Activated CD8-positive, alpha-beta memory T cell treated with anti-CD3 and anti-CD28 coated beads for 1 hour (primary cell): ENCODE results near the gene TCEA2.

Experiments
- DNase-seq, 2 donors: peaks; one replicate each; pipeline ENCODE4 v3.0.0-alpha.2; 2020; ENCODE audit warnings: low read depth in 1 of 2; ENCODE audit errors: extremely low read depth in 1 of 2

TCEA2 gene

DNA sequence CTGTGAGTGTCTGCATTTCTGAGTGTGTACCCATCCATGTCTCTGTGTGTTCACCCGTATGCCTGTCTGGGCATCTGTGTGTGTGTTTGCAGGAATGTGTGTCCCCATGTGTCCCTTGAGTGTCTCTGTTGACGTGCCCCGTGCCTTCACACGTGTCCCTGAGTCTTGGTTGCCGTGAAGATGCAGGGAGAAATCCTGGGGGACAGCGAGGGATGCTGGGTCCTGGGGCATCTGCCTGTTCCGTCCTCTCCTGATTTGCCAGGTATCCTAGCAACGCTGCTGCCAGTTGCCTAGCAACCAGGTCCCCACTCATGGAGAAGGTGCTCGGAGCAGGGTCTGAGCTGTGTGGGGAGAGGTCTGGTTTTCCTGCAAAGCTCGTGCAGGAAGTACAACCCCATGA is 27.2 kb downstream of the TCEA2 start:
- no peak for DNase-seq

DNA sequence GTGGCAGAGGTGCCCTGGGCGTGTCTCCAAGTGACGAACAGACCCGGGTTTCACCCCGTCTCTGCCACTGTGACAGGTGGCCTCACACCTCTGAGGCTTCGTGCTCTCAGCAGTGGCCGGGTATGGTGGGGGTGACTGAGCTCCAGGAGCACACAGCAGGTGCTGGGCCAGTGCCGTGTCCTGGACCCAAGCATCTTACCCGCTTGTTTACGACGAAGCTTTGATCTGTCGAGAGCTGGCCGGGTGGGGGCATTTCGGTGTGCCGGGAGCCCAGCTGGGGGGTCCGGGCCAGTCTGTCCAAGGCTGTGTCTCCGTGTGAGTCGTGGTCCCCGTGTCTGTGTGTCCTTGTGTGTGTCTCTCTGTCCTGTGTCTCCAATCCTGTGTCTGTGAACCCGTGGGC is 28.3 kb downstream of the TCEA2 start:
- DNase-seq: no peak

GRCh38 chr20:64091770-64092169 is 28.8 kb downstream of the TCEA2 start:
- no peak for DNase-seq

DNA sequence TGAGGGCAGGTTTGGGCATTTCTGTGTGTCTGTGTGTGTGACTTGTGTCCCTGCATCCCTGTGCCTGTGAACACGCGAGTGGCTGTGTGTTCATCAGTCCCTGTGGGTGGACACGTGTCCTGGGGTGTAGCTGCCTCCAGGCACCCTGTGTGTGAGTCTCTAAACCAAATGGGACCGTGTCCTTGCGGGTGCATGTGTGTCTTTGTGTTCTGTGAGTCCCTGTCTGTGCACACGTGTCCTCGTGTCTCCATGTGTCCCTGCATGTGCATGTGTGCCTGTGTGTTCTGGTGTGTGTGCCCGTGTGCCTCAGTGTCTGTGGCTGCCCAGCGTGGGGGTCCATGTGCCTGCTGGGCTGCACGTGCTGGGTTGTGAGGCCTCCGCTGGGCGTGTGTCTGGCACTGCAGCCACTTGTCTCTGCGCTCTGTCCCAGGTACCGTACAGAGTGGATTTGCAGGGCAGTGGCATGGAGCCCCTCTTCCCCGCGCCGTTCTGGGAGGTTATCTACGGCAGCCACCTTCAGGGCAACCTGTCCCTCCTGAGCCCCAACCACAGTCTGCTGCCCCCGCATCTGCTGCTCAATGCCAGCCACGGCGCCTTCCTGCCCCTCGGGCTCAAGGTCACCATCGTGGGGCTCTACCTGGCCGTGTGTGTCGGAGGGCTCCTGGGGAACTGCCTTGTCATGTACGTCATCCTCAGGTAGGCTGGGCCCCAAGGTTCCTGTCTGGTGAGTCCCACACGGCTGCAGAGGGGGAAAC is 29.4 kb downstream of the TCEA2 start:
- no peak for DNase-seq

GRCh38 chr20:64093013-64093503 is 30.1 kb downstream of the TCEA2 start:
- DNase-seq: no peak

- DNase-seq: no peak
Observed at GRCh38 chr20:64095455-64095854, 32.5 kb downstream of the TCEA2 start.

- no peak for DNase-seq
Observed at GRCh38 chr20:64095927-64096326, 32.9 kb downstream of the TCEA2 start.

- DNase-seq: no peak
Observed at GRCh38 chr20:64096535-64096934, 33.5 kb downstream of the TCEA2 start.

DNA sequence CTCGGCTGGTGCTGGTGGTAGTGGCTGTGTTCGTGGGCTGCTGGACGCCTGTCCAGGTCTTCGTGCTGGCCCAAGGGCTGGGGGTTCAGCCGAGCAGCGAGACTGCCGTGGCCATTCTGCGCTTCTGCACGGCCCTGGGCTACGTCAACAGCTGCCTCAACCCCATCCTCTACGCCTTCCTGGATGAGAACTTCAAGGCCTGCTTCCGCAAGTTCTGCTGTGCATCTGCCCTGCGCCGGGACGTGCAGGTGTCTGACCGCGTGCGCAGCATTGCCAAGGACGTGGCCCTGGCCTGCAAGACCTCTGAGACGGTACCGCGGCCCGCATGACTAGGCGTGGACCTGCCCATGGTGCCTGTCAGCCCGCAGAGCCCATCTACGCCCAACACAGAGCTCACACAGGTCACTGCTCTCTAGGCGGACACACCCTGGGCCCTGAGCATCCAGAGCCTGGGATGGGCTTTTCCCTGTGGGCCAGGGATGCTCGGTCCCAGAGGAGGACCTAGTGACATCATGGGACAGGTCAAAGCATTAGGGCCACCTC is 35.5 kb downstream of the TCEA2 start:
- DNase-seq: no peak

- no peak for DNase-seq
Observed at GRCh38 chr20:64099086-64099786, 36.2 kb downstream of the TCEA2 start.

DNA sequence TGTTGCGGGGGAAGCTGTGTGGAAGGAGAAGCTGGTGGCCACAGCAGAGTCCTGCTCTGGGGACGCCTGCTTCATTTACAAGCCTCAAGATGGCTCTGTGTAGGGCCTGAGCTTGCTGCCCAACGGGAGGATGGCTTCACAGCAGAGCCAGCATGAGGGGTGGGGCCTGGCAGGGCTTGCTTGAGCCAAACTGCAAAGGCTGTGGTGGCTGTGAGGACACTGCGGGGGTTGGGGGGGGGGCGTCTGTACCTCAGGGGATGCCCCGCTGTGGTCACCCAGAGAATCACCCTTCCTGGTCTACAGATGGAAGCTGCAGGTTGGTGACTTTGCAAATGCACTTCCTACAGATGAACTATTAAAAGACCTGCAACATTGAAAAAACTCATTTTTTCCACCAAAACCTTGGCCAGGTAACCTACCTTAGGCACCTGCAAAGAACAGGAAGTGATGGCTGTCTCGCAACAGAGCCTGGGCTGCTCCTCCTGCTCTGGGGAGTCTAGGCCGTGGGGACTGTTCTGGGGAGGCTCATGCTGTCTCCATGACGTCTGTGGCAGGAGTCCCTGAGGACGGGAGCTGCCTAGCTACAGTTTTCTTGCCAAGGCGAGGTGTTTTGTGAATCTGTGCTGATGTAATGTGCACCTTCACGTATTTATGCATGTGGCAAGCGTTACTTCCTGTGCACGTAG is 37.0 kb downstream of the TCEA2 start:
- no peak for DNase-seq

DNA sequence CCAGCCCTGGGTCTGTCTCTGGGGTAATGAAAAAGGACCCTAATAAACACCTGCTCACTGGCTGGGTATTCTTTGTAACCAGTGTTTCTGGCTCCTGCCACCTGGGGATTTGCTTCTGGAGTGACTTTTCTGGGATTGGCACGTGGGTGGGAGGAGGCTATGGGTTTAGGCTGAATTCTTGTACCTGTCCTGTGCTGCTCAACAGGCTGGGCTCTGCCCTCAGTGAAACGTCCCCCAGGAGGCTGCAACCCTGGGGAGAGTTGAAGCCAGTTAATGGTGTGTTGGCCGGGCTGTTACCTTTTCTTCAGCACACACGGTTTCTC is 37.5 kb downstream of the TCEA2 start:
- no peak for DNase-seq

- no peak for DNase-seq
Observed at GRCh38 chr20:64100946-64101688, 38.1 kb downstream of the TCEA2 start.

DNA sequence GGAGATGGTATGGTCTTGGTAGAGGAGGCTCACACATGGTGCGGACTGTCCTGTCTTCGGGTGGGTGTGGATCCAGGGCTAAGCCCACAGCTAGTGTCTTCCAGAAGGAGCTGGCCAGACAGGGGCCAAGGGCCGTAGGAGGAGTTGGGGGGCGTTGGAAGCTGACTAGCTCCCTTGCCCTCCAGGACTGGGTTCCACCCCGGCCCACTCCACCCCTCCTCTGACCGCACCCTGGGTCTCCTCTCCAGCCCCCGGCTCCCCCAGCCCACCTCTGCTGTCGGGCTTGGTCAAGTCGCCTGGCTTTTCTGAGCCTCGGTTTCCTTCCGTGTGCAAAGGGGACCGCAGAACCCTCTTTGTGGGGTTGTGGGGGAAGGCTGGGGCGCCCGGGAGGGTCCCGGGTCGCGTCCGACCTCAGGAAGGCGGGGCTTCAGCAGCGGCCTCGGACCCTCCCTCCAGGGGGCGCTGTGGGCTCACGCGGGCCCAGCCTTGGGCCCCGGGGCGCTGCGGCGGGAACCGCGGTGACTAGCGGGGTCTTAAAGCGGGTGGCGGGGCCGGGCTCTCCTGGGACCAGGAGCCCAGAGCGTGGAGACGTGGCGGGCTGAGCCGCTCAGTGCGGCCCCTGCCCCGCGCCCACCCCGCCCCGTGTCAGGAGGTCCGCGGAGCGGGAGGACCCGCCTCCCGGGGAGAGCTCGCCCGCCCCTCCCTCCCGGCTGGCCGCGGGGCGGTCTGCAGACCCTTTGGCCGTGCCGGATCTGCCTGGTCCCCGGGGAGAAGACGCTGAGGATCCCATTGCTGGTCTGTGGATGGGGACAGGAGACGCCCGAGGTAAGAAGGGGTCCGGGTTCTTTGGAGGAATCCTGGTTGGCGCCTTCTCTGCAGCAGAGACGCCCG is 39.0 kb downstream of the TCEA2 start:
- DNase-seq: peak in 1 of 2 donors; percentile 59

- no peak for DNase-seq
Observed at GRCh38 chr20:64102647-64103354, 39.8 kb downstream of the TCEA2 start.

DNA sequence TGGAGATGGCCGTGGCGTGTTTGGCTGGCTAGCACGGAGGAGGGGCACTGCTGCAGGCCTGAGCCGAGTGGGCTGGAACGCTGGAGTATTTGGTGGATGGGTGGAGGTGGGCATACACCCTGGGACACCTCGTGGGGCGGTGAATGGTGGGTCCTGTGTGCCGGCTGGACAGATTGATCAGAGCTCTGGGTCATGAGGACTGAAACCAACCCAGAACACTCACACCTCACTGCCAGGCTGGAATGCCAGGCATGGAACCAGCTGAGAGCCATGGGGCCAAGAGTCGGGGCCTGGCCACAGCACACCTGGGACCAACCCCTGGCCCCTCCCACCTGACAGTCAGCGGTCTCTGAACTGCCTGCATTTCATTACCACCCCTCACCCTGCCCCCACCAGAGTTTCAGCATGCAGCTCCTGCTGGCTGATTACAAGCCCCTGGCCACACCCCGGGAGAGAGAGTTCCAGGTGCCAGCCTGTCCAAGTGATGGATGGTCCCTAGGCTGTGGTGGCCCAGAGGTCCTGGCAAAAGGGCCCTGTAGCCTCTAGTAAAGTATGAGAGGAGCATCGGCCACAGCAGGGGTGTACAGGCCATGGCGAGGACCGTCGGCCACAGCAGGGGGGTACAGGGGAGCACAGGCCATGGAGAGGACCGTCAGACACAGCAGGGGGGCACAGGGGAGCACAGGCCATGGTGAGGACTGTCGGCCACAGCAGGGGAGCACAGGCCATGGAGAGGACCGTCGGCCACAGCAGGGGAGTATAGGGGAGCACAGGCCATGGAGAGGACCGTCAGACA is 41.1 kb downstream of the TCEA2 start:
- no peak for DNase-seq

DNA sequence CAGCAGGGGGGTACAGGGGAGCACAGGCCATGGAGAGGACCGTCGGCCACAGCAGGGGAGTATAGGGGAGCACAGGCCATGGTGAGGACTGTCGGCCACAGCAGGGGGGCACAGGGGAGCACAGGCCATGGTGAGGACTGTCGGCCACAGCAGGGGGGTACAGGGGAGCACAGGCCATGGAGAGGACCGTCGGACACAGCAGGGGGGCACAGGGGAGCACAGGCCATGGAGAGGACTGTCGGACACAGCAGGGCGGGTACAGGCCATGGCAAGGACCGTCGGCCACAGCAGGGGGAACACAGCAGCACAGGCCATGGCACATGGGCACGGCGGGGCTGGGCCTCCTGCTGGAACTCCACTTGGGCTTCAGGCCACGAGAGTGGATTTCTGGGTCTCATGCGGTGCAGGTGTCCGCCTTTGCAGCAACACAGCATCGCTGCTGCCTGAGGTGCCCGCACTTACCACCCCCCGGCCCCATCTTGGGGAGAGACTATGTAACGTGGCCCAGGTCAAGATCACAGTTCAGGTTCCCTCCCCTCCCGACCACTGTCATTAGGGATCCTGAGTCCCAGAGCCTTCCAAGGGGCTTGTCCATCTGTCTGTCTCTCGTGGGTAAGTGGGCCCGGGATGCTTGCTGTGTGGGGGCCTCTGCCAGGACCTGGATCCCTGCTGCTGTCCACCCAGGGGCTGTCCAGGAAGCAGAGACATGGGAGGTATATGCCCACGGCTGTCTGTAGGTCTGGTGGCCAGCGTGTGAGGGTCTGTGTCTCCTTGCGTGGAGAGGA is 41.9 kb downstream of the TCEA2 start:
- no peak for DNase-seq
